HFFc6 (cell line): Measurements from ENCODE around the gene ARHGEF26. TPM values are rescaled to one million over a fixed set of nuclear protein-coding genes. Genes with fewer than 3 reads are reported as not detected.
"Not testable (repeated sequence)": the region's sequence is repeated elsewhere in the genome, so short reads cannot be mapped to it uniquely, and the experiment has no call there.

Experiments used
- DNase-seq: peaks from one replicate; pipeline ENCODE4 v3.0.0-alpha.2; 2018
- H3K27ac Mint-ChIP-seq: 2 replicates; pipeline ENCODE4 v1.8.0; 2020; ENCODE audit warnings: mild to moderate bottlenecking, mixed read lengths
- H3K27me3 Mint-ChIP-seq: 2 replicates; pipeline ENCODE4 v1.8.0; 2021; ENCODE audit warnings: mild to moderate bottlenecking, moderate library complexity, mixed read lengths; ENCODE audit not compliant: insufficient read depth
- H3K36me3 Mint-ChIP-seq: 2 replicates; pipeline ENCODE4 v1.8.0; 2021; ENCODE audit warnings: low read depth, mixed read lengths
- H3K4me1 Mint-ChIP-seq: 2 replicates; pipeline ENCODE4 v1.8.0; 2020; ENCODE audit warnings: low read depth, mixed read lengths
- H3K4me3 Mint-ChIP-seq: 2 replicates; pipeline ENCODE4 v1.8.0; 2020; ENCODE audit warnings: mild to moderate bottlenecking, moderate library complexity, mixed read lengths
- H3K9me3 Mint-ChIP-seq: 2 replicates; pipeline ENCODE4 v1.8.0; 2020; ENCODE audit warnings: mild to moderate bottlenecking, mixed read lengths
- CTCF ChIP-seq: fragments of 200-600 bp; sonication (generic); IDR thresholded peaks from 2 replicates; pipeline ENCODE4 v1.5.0; 2021; ENCODE audit warnings: antibody characterized with exemption, mild to moderate bottlenecking
- total RNA-seq, 6 experiments: library from RNA; stranded (reverse); fragmentation: NEBNext Ultra II Directional; extraction: Animal tissue kit (Norgen Biotek cat#: 25700); gene quantifications; 2 replicates in 1 of 6; 3 replicates in 5 of 6; pipeline ENCODE4 v1.2.3, GENCODE V29; 2021

Gene ARHGEF26
- total RNA-seq, 6 experiments from 2014 or later: 0.05 TPM; not detected in 5

GRCh38 chr3:154085799-154086198, 35.4 kb upstream of the ARHGEF26 start:
- no peak overlapping the region for H3K27ac Mint-ChIP-seq

GRCh38 chr3:154086286-154086685, 34.9 kb upstream of the ARHGEF26 start:
- Mint-ChIP-seq H3K4me1 (no peaks in the 10 kb centered on the region), H3K27me3 (peaks cover 1% of the 10 kb centered on the region; the same call in 1 of the 2 replicates), H3K4me3 (no peak overlapping the region), H3K36me3 (no peaks in the 10 kb centered on the region), H3K9me3 (peaks cover 47% of the 10 kb centered on the region), H3K27ac (no peak overlapping the region)
- no peak for TF ChIP-seq CTCF
- no peak for DNase-seq

More at GRCh38 chr3:154085799-154086198, 35.4 kb upstream of the ARHGEF26 start:
- Mint-ChIP-seq H3K9me3 (peaks cover 46% of the 10 kb centered on the region), H3K27me3 (peaks cover 1% of the 10 kb centered on the region; the same call in 1 of the 2 replicates), H3K36me3 (no peaks in the 10 kb centered on the region), H3K4me3 (no peak overlapping the region), H3K4me1 (no peaks in the 10 kb centered on the region)
- no peak for TF ChIP-seq CTCF
- DNase-seq: no peak

- not testable (repeated sequence) for DNase-seq, H3K4me3 Mint-ChIP-seq, H3K27ac Mint-ChIP-seq, H3K36me3 Mint-ChIP-seq, H3K27me3 Mint-ChIP-seq, H3K4me1 Mint-ChIP-seq
- H3K9me3 Mint-ChIP-seq: peaks cover 47% of the 10 kb centered on the region
These were observed 33.3 kb upstream of the ARHGEF26 start for GRCh38 chr3:154087756-154088480.

GRCh38 chr3:154089421-154090420, 31.5 kb upstream of the ARHGEF26 start:
- TF ChIP-seq CTCF: no peak
- H3K27me3 Mint-ChIP-seq: peaks cover 1% of the 10 kb centered on the region; the same call in 1 of the 2 replicates
- no peak overlapping the region for H3K4me3 Mint-ChIP-seq
- no peaks in the 10 kb centered on the region for H3K4me1 Mint-ChIP-seq
- H3K36me3 Mint-ChIP-seq: no peaks in the 10 kb centered on the region
- no peak for DNase-seq
- no peak overlapping the region for H3K27ac Mint-ChIP-seq
- H3K9me3 Mint-ChIP-seq: peaks cover 49% of the 10 kb centered on the region

GRCh38 chr3:154094051-154094450, 27.1 kb upstream of the ARHGEF26 start:
- H3K36me3 Mint-ChIP-seq: no peaks in the 10 kb centered on the region
- H3K4me3 Mint-ChIP-seq: no peak overlapping the region
- H3K4me1 Mint-ChIP-seq: no peaks in the 10 kb centered on the region
- peaks cover 22% of the 10 kb centered on the region for H3K9me3 Mint-ChIP-seq
- H3K27ac Mint-ChIP-seq: no peak overlapping the region
- DNase-seq: no peak
- TF ChIP-seq CTCF: no peak
- peaks cover 1% of the 10 kb centered on the region; the same call in 1 of the 2 replicates for H3K27me3 Mint-ChIP-seq
